Natural killer cell (primary cell): ENCODE measurements around the gene THRAP3. TPM values are rescaled to one million over a fixed set of nuclear protein-coding genes. Genes with fewer than 3 reads are reported as not detected.

Experiments
- ATAC-seq, 3 donors: fragments of 150-1000 bp in 2 of 3; fragments of 200-7000 bp in 1 of 3; cut with Tn5 transposase; 1 replicate in 1 of 3; 2 replicates in 2 of 3; pipeline ENCODE4 v1.10.0; 2021; ENCODE audit warnings: mild to moderate bottlenecking in 2 of 3, moderate library complexity in 2 of 3
- DNase-seq, 2 donors: peaks; one replicate each; pipeline versions ENCODE4 v3.0.0 to v3.0.0-alpha.2; 2013 to 2021; ENCODE audit warnings: mixed read lengths in 1 of 2
- H3K27ac ChIP-seq: one replicate; pipeline ENCODE4 v1.5.1; 2013; ENCODE audit warnings: mild to moderate bottlenecking, low read length
- H3K27me3 ChIP-seq: one replicate; pipeline ENCODE4 v1.6.1; 2013; ENCODE audit warnings: low read length; ENCODE audit not compliant: control insufficient read depth, insufficient read depth
- H3K36me3 ChIP-seq: one replicate; pipeline ENCODE4 v1.6.1; 2013; ENCODE audit warnings: low read length; ENCODE audit not compliant: control insufficient read depth, insufficient read depth
- H3K4me1 ChIP-seq: one replicate; pipeline ENCODE4 v1.6.1; 2013; ENCODE audit warnings: low read length; ENCODE audit not compliant: control insufficient read depth, insufficient read depth
- H3K4me3 ChIP-seq: one replicate; pipeline ENCODE4 v1.5.1; 2013; ENCODE audit warnings: low read length
- H3K9me3 ChIP-seq: one replicate; pipeline ENCODE4 v1.6.1; 2013; ENCODE audit warnings: low read length; ENCODE audit not compliant: control insufficient read depth, insufficient read depth
- H3K27ac Mint-ChIP-seq, 2 donors: one replicate each; pipeline ENCODE4 v1.8.0; 2022; ENCODE audit warnings: mild to moderate bottlenecking in 2 of 2, mixed read lengths in 2 of 2, moderate library complexity in 1 of 2
- H3K27me3 Mint-ChIP-seq, 2 donors: one replicate each; pipeline ENCODE4 v1.8.0; 2022; ENCODE audit warnings: low read depth in 2 of 2, mixed read lengths in 2 of 2
- H3K36me3 Mint-ChIP-seq: one replicate; pipeline ENCODE4 v1.8.0; 2022; ENCODE audit warnings: mixed read lengths
- H3K4me1 Mint-ChIP-seq, 2 donors: one replicate each; pipeline ENCODE4 v1.8.0; 2022; ENCODE audit warnings: mixed read lengths in 2 of 2
- H3K4me3 Mint-ChIP-seq: one replicate; pipeline ENCODE4 v1.8.0; 2022; ENCODE audit warnings: mild to moderate bottlenecking, moderate library complexity, mixed read lengths
- H3K9me3 Mint-ChIP-seq, 2 donors: one replicate each; pipeline ENCODE4 v1.8.0; 2022; ENCODE audit warnings: mixed read lengths in 2 of 2
- CTCF ChIP-seq: fragments of 200-600 bp; IDR thresholded peaks from one replicate; pipeline ENCODE4 v1.8.0; 2022; ENCODE audit warnings: antibody characterized with exemption
- WGBS: methylation state at CpG from one replicate; pipeline ENCODE4 v1.1.7; 2013; ENCODE audit warnings: missing lambda C conversion rate; ENCODE audit not compliant: insufficient coverage; 5-methylcytosine and 5-hydroxymethylcytosine counted together
- intact Hi-C: fragments of 100-400 bp; cut with micrococcal nuclease; formaldehyde crosslinking; loops from one replicate; pipeline ENCODE4 v1.14.2; 2022
- total RNA-seq, 4 donors: library from RNA; stranded (reverse); fragments of 120-200 nt in 1 of 4; gene quantifications; one replicate each; pipeline versions ENCODE4 v1.2.3 to v1.2.4, GENCODE V29; 2013 to 2022

The THRAP3 gene
- total RNA-seq, 3 donors from 2014 or later (not counting 1 experiment from before 2014, with no cell fraction given), result 88.6 to 110 (median 97.4) TPM

GRCh38 chr1:36301220-36301619, 77.0 kb downstream of the THRAP3 start:
- H3K9me3 Mint-ChIP-seq, result no peaks in the 10 kb centered on the region
- no peak for TF ChIP-seq CTCF

DNA sequence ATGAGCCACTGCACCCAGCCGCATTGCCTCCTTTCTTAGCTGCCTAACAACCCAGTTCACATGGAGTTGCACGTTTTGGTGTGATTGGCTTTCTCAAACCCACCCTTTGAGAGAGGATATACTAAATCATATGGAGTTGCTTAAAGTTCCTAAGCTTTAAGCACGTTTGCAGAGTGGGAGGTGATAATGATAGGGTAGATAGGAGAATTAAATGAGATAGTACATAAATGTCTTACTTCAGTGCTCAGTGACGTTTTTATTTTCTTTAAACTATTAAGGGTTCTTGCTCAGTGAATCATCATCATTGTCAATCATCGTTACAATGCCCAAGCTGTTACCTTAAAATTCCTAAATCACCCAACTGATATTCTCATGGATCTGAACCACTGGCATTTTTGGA, 79.0 kb downstream of the THRAP3 start:
- Mint-ChIP-seq H3K4me1 (peaks cover 9 to 37% of the 10 kb centered on the region in 2 donors), H3K4me3 (no peak overlapping the region), H3K27ac (peak overlapping the region in 1 of 2 donors; percentile 21), H3K27me3 (no peaks in the 10 kb centered on the region), H3K9me3 (no peaks in the 10 kb centered on the region), H3K36me3 (peaks cover 7% of the 10 kb centered on the region)
- H3K36me3 ChIP-seq, result peaks cover 47% of the 10 kb centered on the region
- 94% methylated on average over 5 of the region's 5 CpGs for WGBS
- no peak for TF ChIP-seq CTCF
- DNase-seq, result no peak
- no peaks in the 10 kb centered on the region for H3K27me3 ChIP-seq
- no peak for ATAC-seq
- intact Hi-C loops, result no loop called here
- H3K27ac ChIP-seq, result no peak overlapping the region
- H3K4me3 ChIP-seq, result no peak overlapping the region
- H3K4me1 ChIP-seq, result peaks cover 20% of the 10 kb centered on the region
- H3K9me3 ChIP-seq, result no peaks in the 10 kb centered on the region

More at GRCh38 chr1:36301220-36301619, 77.0 kb downstream of the THRAP3 start:
- Histone ChIP-seq H3K4me3 (no peak overlapping the region), H3K27ac (no peak overlapping the region), H3K27me3 (no peaks in the 10 kb centered on the region), H3K4me1 (peaks cover 9% of the 10 kb centered on the region), H3K36me3 (peaks cover 65% of the 10 kb centered on the region), H3K9me3 (no peaks in the 10 kb centered on the region)
- H3K4me3 Mint-ChIP-seq, result no peak overlapping the region
- intact Hi-C loops, result no loop called here
- H3K27me3 Mint-ChIP-seq, result no peaks in the 10 kb centered on the region
- WGBS, result 100% methylated on average over 1 of the region's 1 CpG
- ATAC-seq (no peak), DNase-seq (no peak)
- H3K27ac Mint-ChIP-seq, result no peak overlapping the region
- peaks cover 0 to 24% of the 10 kb centered on the region in 2 donors for H3K4me1 Mint-ChIP-seq
- H3K36me3 Mint-ChIP-seq, result peaks cover 7% of the 10 kb centered on the region

DNA sequence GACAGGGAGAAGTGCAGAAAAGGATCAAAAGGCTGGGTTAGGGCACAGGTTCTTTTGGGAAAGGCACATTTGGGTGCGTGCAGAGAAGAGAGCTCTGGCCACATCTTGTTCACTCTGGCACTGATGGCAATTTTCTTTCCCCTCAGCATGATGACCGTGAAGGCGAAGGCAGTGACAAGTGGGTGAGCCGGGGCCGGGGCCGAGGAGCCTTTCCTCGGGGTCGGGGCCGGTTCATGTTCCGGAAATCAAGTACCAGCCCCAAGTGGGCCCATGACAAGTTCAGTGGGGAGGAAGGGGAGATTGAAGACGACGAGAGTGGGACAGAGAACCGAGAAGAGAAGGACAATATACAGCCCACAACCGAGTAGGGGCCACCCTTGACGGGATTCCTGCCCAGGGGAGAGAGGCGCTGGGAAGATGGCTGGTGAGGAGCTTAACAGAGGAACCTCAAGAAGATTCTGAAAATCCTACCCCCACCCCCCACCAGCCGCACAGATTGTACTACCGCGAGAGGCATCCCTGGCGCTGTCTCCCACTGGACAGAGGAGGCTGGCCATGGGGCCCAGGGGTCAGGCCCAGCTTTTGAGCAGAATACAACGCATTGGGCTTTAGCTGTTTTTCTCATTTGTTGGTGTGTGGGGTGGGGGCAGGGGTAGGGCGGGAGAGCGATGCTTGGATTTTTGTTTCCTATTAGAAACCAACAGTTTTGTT, 79.6 kb downstream of the THRAP3 start:
- Histone ChIP-seq H3K36me3 (peaks cover 43% of the 10 kb centered on the region), H3K27me3 (no peaks in the 10 kb centered on the region), H3K27ac (no peak overlapping the region), H3K4me3 (no peak overlapping the region), H3K4me1 (peaks cover 20% of the 10 kb centered on the region), H3K9me3 (no peaks in the 10 kb centered on the region)
- Mint-ChIP-seq H3K27ac (peak overlapping the region in 1 of 2 donors; percentile 21), H3K36me3 (peaks cover 7% of the 10 kb centered on the region), H3K4me3 (no peak overlapping the region), H3K27me3 (no peaks in the 10 kb centered on the region), H3K9me3 (no peaks in the 10 kb centered on the region), H3K4me1 (peaks cover 9 to 37% of the 10 kb centered on the region in 2 donors)
- no peak for TF ChIP-seq CTCF
- 96% methylated on average over 22 of the region's 23 CpGs for WGBS
- intact Hi-C loops, result no loop called here
- DNase-seq (no peak), ATAC-seq (no peak)

DNA sequence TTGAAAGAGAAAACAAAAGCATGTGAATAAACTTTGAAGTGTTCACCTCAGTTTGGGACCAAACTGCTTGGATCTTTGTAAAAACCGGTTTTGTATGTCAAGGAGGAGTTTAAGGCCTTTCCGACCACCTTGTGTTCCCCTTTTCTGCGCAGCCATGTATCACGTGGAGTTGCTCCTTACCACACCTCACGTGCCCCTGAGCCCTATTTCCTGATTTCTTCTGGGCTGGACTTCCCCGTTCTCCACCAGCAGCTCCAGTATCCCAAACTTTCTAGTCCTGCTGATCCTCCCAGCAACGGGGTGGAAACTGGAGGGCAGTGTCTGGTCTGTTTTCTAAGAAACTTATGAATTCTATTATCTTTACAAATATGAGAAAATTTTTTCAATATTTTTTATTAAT, 80.3 kb downstream of the THRAP3 start:
- no peak for DNase-seq
- ATAC-seq, result no peak
- no peaks in the 10 kb centered on the region for H3K9me3 Mint-ChIP-seq

More for the DNA sequence above, 80.3 kb downstream of the THRAP3 start:
- Histone ChIP-seq H3K4me3 (no peak overlapping the region), H3K27me3 (no peaks in the 10 kb centered on the region), H3K9me3 (no peaks in the 10 kb centered on the region), H3K4me1 (peaks cover 20% of the 10 kb centered on the region), H3K27ac (no peak overlapping the region), H3K36me3 (peaks cover 41% of the 10 kb centered on the region)
- WGBS, result 54% methylated on average over 6 of the region's 7 CpGs
- intact Hi-C loops, result no loop called here
- Mint-ChIP-seq H3K27me3 (no peaks in the 10 kb centered on the region), H3K36me3 (peaks cover 7% of the 10 kb centered on the region), H3K4me3 (no peak overlapping the region), H3K4me1 (peaks cover 9 to 36% of the 10 kb centered on the region in 2 donors), H3K27ac (no peak overlapping the region)
- TF ChIP-seq CTCF, result no peak
